HepG2 (cell line): ENCODE data around the gene CCDC178. TPM values are rescaled to one million over a fixed set of nuclear protein-coding genes. Genes with fewer than 3 reads are reported as not detected.

Experiments
- ATAC-seq: fragments of 200-7000 bp; cut with Tn5 transposase; 3 replicates; pipeline ENCODE4 v1.9.1; 2020; ENCODE audit warnings: mild to moderate bottlenecking, moderate library complexity
- BruUV-seq: library from RNA; stranded (reverse); fragments of 400-500 nt; replicated peaks from 2 replicates; lab custom pipeline; 2021; lab: Mats Ljungman, UMichigan
- CTCF ChIA-PET: fragments of 300-600 bp; formaldehyde crosslinking; extraction: SDS; loops from one replicate; lab custom pipeline; 2021; ENCODE audit warnings: low total read pairs, inconsistent platforms, low intra/inter-chr PET ratio; lab: Yijun Ruan, JAX
- POLR2A ChIA-PET: fragments of 350-600 bp; sonication (Branson Sonifier 250); formaldehyde crosslinking; loops from one replicate; lab custom pipeline; 2020; ENCODE audit warnings: antibody characterized with exemption, inconsistent platforms; lab: Yijun Ruan, JAX
- DNase-seq: peaks from one replicate; pipeline ENCODE4 v3.0.0-alpha.2; 2015; ENCODE audit warnings: low spot score
- FAIRE-seq: peaks from 3 replicates; lab custom pipeline; 2011; peaks lifted over from hg19 to GRCh38; lab: Jason Lieb, UNC
- H2AFZ ChIP-seq: one replicate; pipeline ENCODE4 v1.6.1; 2011; ENCODE audit warnings: low read length, inconsistent platforms
- H3K27ac ChIP-seq: fragments of 300-600 bp; 3 replicates; pipeline ENCODE4 v1.8.0; 2011; ENCODE audit warnings: mixed run types, mild to moderate bottlenecking, mixed read lengths, low read length, inconsistent platforms; ENCODE audit not compliant: insufficient read depth; ENCODE audit errors: extremely low read length
- H3K27me3 ChIP-seq, 2 experiments: fragments of 200-600 bp in 1 of 2; 2 replicates in 1 of 2; 3 replicates in 1 of 2; pipeline versions ENCODE4 v1.6.0 to v1.8.0; 2011; ENCODE audit warnings: low read length in 2 of 2, mild to moderate bottlenecking in 2 of 2, moderate library complexity in 2 of 2, inconsistent platforms in 1 of 2; ENCODE audit not compliant: insufficient read depth in 2 of 2, control insufficient read depth in 1 of 2
- H3K36me3 ChIP-seq, 2 experiments: fragments of 200-600 bp in 1 of 2; replicated peaks in 1 of 2; 2 replicates in 1 of 2; 3 replicates in 1 of 2; pipeline versions ENCODE4 v1.5.1 to v1.8.0; 2011; ENCODE audit warnings: low read length in 2 of 2, inconsistent platforms in 1 of 2; ENCODE audit not compliant: insufficient read depth in 2 of 2, control insufficient read depth in 1 of 2
- H3K4me1 ChIP-seq: 2 replicates; pipeline ENCODE4 v1.5.1; 2012; ENCODE audit warnings: low read length, inconsistent platforms; ENCODE audit not compliant: insufficient read depth
- H3K4me2 ChIP-seq: 2 replicates; pipeline ENCODE4 v1.6.0; 2011; ENCODE audit warnings: low read depth, low read length, inconsistent platforms
- H3K4me3 ChIP-seq, 3 experiments: fragments of 200-600 bp in 1 of 3; sonication (generic), shearing (Covaris generic) in 1 of 3; replicated peaks in 1 of 3; 2 replicates each; pipeline ENCODE4 v1.5.1; 2011 to 2016; ENCODE audit warnings: low read length in 3 of 3, inconsistent platforms in 2 of 3, low read depth in 2 of 3, mild to moderate bottlenecking in 2 of 3, control low read depth in 1 of 3, mixed read lengths in 1 of 3; ENCODE audit not compliant: insufficient read depth in 1 of 3
- H3K79me2 ChIP-seq: one replicate; pipeline ENCODE4 v1.6.1; 2011; ENCODE audit warnings: low read length, inconsistent platforms; ENCODE audit not compliant: insufficient read depth
- H3K9ac ChIP-seq: 2 replicates; pipeline ENCODE4 v1.6.0; 2011; ENCODE audit warnings: mild to moderate bottlenecking, low read depth, low read length, inconsistent platforms; ENCODE audit not compliant: insufficient read depth
- H3K9me3 ChIP-seq: 2 replicates; pipeline ENCODE4 v1.5.1; 2012; ENCODE audit warnings: mild to moderate bottlenecking, low read length
- H4K20me1 ChIP-seq: 2 replicates; pipeline ENCODE4 v1.6.0; 2011; ENCODE audit warnings: inconsistent platforms, mild to moderate bottlenecking, low read length, moderate library complexity; ENCODE audit not compliant: insufficient read depth
- CBFB ChIP-seq: sonication (generic); formaldehyde crosslinking; IDR thresholded peaks from 2 replicates; pipeline ENCODE4 v1.4.0; 2020; ENCODE audit warnings: missing genetic modification reagents
- EEA1 ChIP-seq: sonication (generic); formaldehyde crosslinking; IDR thresholded peaks from 2 replicates; pipeline ENCODE4 v1.5.1; 2020; ENCODE audit warnings: mild to moderate bottlenecking, missing genetic modification reagents, borderline replicate concordance
- EP300 ChIP-seq, 3 experiments: sonication (generic) in 1 of 3; formaldehyde crosslinking in 1 of 3; IDR thresholded peaks; 2 replicates each; pipeline versions ENCODE4 v1.5.1 to v1.6.1; 2011 to 2020; ENCODE audit warnings: low read depth in 2 of 3, low read length in 2 of 3, borderline replicate concordance in 1 of 3, improper control_type of control experiment in 1 of 3, mild to moderate bottlenecking in 1 of 3, missing genetic modification reagents in 1 of 3, moderate library complexity in 1 of 3
- HES4 ChIP-seq: sonication (generic); formaldehyde crosslinking; IDR thresholded peaks from 2 replicates; pipeline ENCODE4 v1.9.0; 2021; ENCODE audit warnings: mild to moderate bottlenecking, missing genetic modification reagents, borderline replicate concordance
- HNRNPLL ChIP-seq: fragments of 200-400 bp; formaldehyde crosslinking; IDR thresholded peaks from 2 replicates; pipeline ENCODE4 v1.6.1; 2017; ENCODE audit warnings: mild to moderate bottlenecking, low read depth, low read length; ENCODE audit not compliant: poor library complexity, severe bottlenecking
- IKZF5 ChIP-seq: IDR thresholded peaks from 2 replicates; pipeline ENCODE4 v1.6.1; 2018; ENCODE audit warnings: missing genetic modification reagents, mild to moderate bottlenecking, missing compliant biosample characterization
- JUN ChIP-seq: sonication (generic); formaldehyde crosslinking; IDR thresholded peaks from 2 replicates; pipeline ENCODE4 v1.4.0; 2020; ENCODE audit warnings: mild to moderate bottlenecking, missing genetic modification reagents
- KMT2B ChIP-seq: IDR thresholded peaks from 2 replicates; pipeline ENCODE4 v1.6.1; 2016; ENCODE audit warnings: missing genetic modification reagents, missing compliant biosample characterization
- LCORL ChIP-seq, 2 experiments: fragments of 450-650 bp in 1 of 2; sonication (generic) in 1 of 2; formaldehyde crosslinking in 1 of 2; IDR thresholded peaks; 2 replicates each; pipeline versions ENCODE4 v1.5.0 to v1.6.1; 2017 to 2020; ENCODE audit warnings: antibody characterized with exemption in 1 of 2, missing genetic modification reagents in 1 of 2
- NFE2L2 ChIP-seq: fragments of 150-350 bp; IDR thresholded peaks from 2 replicates; pipeline ENCODE4 v1.6.1; 2014; ENCODE audit warnings: low read length
- NR2C2 ChIP-seq: sonication (generic); formaldehyde crosslinking; IDR thresholded peaks from 2 replicates; pipeline ENCODE4 v1.4.0; 2020; ENCODE audit warnings: missing genetic modification reagents, mild to moderate bottlenecking, moderate library complexity, borderline replicate concordance
- SP140L ChIP-seq: sonication (generic); formaldehyde crosslinking; IDR thresholded peaks from 2 replicates; pipeline ENCODE4 v1.4.0; 2020; ENCODE audit warnings: missing genetic modification reagents, borderline replicate concordance
- SRSF9 ChIP-seq: fragments of 200-400 bp; formaldehyde crosslinking; IDR thresholded peaks from 2 replicates; pipeline ENCODE4 v1.6.1; 2018; ENCODE audit warnings: borderline replicate concordance, mild to moderate bottlenecking, low read depth, low read length; ENCODE audit not compliant: insufficient read depth, poor library complexity, severe bottlenecking
- XRCC5 ChIP-seq: fragments of 200-400 bp; formaldehyde crosslinking; optimal IDR thresholded peaks from 2 replicates; pipeline ENCODE3; 2017; ENCODE audit warnings: mild to moderate bottlenecking, low read length
- ZNF160 ChIP-seq: sonication (generic); formaldehyde crosslinking; IDR thresholded peaks from 2 replicates; pipeline ENCODE4 v1.8.0; 2022; ENCODE audit warnings: mild to moderate bottlenecking, inconsistent platforms, missing genetic modification reagents
- ZNF549 ChIP-seq: sonication (generic); formaldehyde crosslinking; IDR thresholded peaks from 2 replicates; pipeline ENCODE4 v1.5.0; 2020; ENCODE audit warnings: missing genetic modification reagents
- ZNF768 ChIP-seq: sonication (generic); formaldehyde crosslinking; IDR thresholded peaks from 2 replicates; pipeline ENCODE4 v1.4.0; 2020; ENCODE audit warnings: missing genetic modification reagents
- WGBS: methylation state at CpG from one replicate; pipeline ENCODE4 v1.1.6; 2017; ENCODE audit warnings: low lambda C conversion rate; 5-methylcytosine and 5-hydroxymethylcytosine counted together
- in situ Hi-C: cut with HindIII; loops from 2 replicates; pipeline ENCODE4 v1.10.0; 2017; ENCODE audit warnings: low pct_unique_long_range_greater_than_20kb; ENCODE audit not compliant: extremely low pct_ligation_motif_present
- intact Hi-C: fragments of 100-400 bp; cut with micrococcal nuclease; formaldehyde crosslinking; loops from one replicate; pipeline ENCODE4 v1.10.0; 2022; ENCODE audit not compliant: unreplicated experiment
- polyA plus RNA-seq, 8 experiments: library from polyadenylated mRNA; depleted of rRNA in 3 of 8; stranded (reverse) in 7 of 8; unstranded in 1 of 8; fragments of >200 nt; fragmentation: Illumina TruSeq in 4 of 8; extraction: Trizol in 4 of 8; gene quantifications; 2 replicates each; pipeline versions ENCODE4 v1.2.1 to v1.2.3, GENCODE V29; 2011 to 2016; ENCODE audit warnings: low read depth in 4 of 8, missing spikeins in 1 of 8, mixed read lengths in 1 of 8; ENCODE audit not compliant: insufficient read depth in 1 of 8
- total RNA-seq, 5 experiments: library from RNA; depleted of rRNA; stranded (reverse); fragments of >200 nt; fragmentation: Illumina TruSeq; extraction: Trizol; gene quantifications; 2 replicates each; pipeline ENCODE4 v1.2.3, GENCODE V29; 2016; ENCODE audit warnings: low read depth in 1 of 5
- TF ChIP-seq, protein P1 (sequence below): sonication (generic); formaldehyde crosslinking; IDR thresholded peaks from 2 replicates; pipeline ENCODE4 v1.8.0; 2022; ENCODE audit warnings: missing genetic modification reagents, mild to moderate bottlenecking, inconsistent platforms, borderline replicate concordance

CCDC178 gene
- total and polyA plus RNA-seq, 2 of the 13 experiments (the other 11 are each of a cell fraction or from before 2014, with no cell fraction given) = not detected

DNA sequence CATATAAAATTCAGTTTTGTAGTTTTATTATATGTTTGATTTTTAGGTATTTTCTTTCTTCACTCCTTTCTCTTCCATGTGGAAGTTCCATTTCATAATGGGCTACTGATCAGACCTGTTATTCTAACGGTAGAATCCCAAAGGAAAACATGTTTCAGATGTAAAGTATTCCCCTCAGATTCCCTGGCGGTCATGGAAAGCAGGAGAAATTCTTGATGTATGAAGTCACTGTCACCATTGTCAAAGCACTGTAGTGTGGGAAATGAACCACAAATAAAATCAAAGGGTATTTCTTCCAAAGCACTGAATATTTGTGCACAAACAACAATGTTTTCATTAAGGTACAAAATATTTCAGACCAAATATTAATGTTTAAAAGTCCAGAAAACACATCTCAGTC lies 430.4 kb downstream of the CCDC178 start:
- no peak overlapping the region for H3K27ac ChIP-seq
- no TSS peak for BruUV-seq
- no peaks in the 10 kb centered on the region for H3K27me3 ChIP-seq
- no peaks in the 10 kb centered on the region for H3K9me3 ChIP-seq
- H3K4me1 ChIP-seq = peaks cover 11% of the 10 kb centered on the region
- TF ChIP-seq NFE2L2 (no peak), NR2C2 (CRISPR knock-in tag) (no peak), SP140L (CRISPR knock-in tag) (no peak), XRCC5 (no peak), CBFB (CRISPR knock-in tag) (no peak), KMT2B (CRISPR knock-in tag) (no peak), HNRNPLL (no peak), IKZF5 (no peak), ZNF768 (CRISPR knock-in tag) (no peak), EP300 (IDR thresholded peaks at IDR 0.05; ENCODE audit: low read depth in 2 of 2, low read length in 2 of 2) (no peak), EP300 (CRISPR knock-in tag; IDR thresholded peaks at IDR 0.05; ENCODE audit: borderline replicate concordance) (no peak), JUN (CRISPR knock-in tag) (no peak), ZNF549 (CRISPR knock-in tag) (no peak), HES4 (CRISPR knock-in tag) (no peak), ZNF160 (no peak), SRSF9 (no peak), LCORL (IDR thresholded peaks at IDR 0.05) (no peak), LCORL (CRISPR knock-in tag; IDR thresholded peaks at IDR 0.05) (no peak), EEA1 (CRISPR knock-in tag) (no peak)
- TF ChIP-seq, protein P1, sequence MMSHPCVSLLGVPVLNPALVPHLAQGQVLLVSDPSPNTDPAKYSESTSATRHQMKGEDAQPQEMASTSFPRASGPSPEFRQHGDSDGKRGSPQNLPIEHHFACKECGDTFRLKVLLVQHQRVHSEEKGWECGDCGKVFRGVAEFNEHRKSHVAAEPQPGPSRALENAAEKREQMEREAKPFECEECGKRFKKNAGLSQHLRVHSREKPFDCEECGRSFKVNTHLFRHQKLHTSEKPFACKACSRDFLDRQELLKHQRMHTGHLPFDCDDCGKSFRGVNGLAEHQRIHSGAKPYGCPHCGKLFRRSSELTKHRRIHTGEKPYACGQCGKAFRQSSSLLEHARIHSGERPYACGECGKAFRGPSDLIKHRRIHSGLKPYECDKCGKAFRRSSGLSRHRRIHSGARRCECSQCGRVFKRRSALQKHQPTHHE (CRISPR knock-in tag) = no peak
- TF ChIP-seq, all 625 proteins: peak for 0
- in situ Hi-C loops (no loop called here), intact Hi-C loops (no loop called here)
- FAIRE-seq (no peak), DNase-seq (peak; percentile 15), ATAC-seq (no peak)
- POLR2A ChIA-PET = no interaction called here
- no peak overlapping the region for H3K4me3 ChIP-seq
- H3K36me3 ChIP-seq = no peaks in the 10 kb centered on the region
- H3K79me2 ChIP-seq = no peaks in the 10 kb centered on the region
- no peak overlapping the region for H2AFZ ChIP-seq
- H3K4me2 ChIP-seq = no peak overlapping the region
- H4K20me1 ChIP-seq = no peaks in the 10 kb centered on the region
- CTCF ChIA-PET = no interaction called here
- 2% methylated on average over 2 of the region's 2 CpGs for WGBS
- H3K9ac ChIP-seq = no peak overlapping the region
